ENCODE data around the gene THEMIS2.

The THEMIS2 gene

DNA sequence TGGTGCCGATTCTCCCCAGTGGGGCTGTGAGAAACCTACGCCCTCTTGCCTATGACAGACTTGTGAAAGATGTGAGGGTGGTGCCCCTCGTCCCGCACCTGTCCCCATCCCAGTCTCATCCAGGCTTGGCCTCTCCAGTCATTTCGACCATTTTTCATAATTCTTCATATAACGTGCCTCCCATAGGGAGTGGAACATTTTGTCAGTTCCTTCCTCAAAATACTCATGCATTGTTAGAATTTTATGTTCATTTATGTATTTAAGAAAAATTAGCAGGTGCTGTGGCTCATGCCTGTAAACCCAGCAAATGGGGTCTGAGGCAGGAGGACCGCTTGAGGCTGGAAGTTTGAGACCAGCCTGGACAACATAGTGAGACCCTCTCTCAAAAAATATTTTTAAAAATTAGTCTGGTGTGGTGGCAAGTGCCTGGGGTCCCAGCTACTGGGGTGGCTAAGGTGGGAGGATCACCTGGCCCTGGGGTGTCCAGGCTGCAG lies 42.8 kb downstream of the THEMIS2 start:
- H3K27me3 ChIP-seq: no peaks in the 10 kb centered on the region
- no peak for DNase-seq

DNA sequence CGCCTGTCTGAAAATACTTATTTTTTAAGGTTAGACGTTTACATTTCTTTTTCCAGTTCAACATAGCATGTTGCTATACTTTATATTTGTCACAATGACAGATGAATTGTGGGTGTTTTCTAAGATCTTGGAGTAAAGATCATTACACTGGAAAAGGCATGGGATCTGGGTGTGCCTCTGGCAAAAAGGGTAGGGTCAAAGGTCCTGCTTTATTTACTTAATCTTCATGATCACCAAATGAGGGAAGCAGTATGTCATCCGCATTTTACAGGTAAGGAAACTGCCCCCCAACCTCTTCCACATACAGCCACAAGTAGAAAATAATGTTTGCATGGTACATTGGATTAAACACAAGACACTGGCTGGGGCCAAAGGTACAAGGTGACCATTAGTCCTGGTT lies 49.9 kb downstream of the THEMIS2 start:
- Histone ChIP-seq H3K9me3 (no peaks in the 10 kb centered on the region), H3K36me3 (no peaks in the 10 kb centered on the region), H3K27ac (no peak overlapping the region), H3K4me3 (no peak overlapping the region), H3K27me3 (no peaks in the 10 kb centered on the region), H3K4me1 (no peaks in the 10 kb centered on the region)
- no peak for TF ChIP-seq CTCF (IDR thresholded peaks at IDR 0.05)
- intact Hi-C loops (cut with DNase I; ENCODE audit: low total_unique reads): no loop called here
- no peak for DNase-seq

More for the DNA sequence above, 42.8 kb downstream of the THEMIS2 start:
- intact Hi-C loops (cut with DNase I; ENCODE audit: low total_unique reads): no loop called here
- H3K36me3 ChIP-seq: peaks cover 0 to 9% (median 6%) of the 10 kb centered on the region in 3 donors
- peak overlapping the region; percentile 76 for H3K27ac ChIP-seq
- no peak for TF ChIP-seq CTCF (IDR thresholded peaks at IDR 0.05)
- peaks cover 0 to 11% (median 7%) of the 10 kb centered on the region in 4 donors for H3K4me1 ChIP-seq
- H3K4me3 ChIP-seq: peak overlapping the region; percentile 79 to 96
- peaks cover 0 to 8% (median 0%) of the 10 kb centered on the region in 3 donors for H3K9me3 ChIP-seq

- no peak overlapping the region for H3K27ac ChIP-seq
- H3K4me1 ChIP-seq: no peaks in the 10 kb centered on the region
- no peak for TF ChIP-seq CTCF (IDR thresholded peaks at IDR 0.05)
- H3K27me3 ChIP-seq: peaks cover 0 to 6% of the 10 kb centered on the region in 2 donors
- H3K4me3 ChIP-seq: no peak overlapping the region
- intact Hi-C loops (cut with DNase I; ENCODE audit: low total_unique reads): no loop called here
- no peaks in the 10 kb centered on the region for H3K36me3 ChIP-seq
- no peak for DNase-seq
- no peaks in the 10 kb centered on the region for H3K9me3 ChIP-seq
These were observed 56.0 kb downstream of the THEMIS2 start for GRCh38 chr1:27928216-27928954.

DNA sequence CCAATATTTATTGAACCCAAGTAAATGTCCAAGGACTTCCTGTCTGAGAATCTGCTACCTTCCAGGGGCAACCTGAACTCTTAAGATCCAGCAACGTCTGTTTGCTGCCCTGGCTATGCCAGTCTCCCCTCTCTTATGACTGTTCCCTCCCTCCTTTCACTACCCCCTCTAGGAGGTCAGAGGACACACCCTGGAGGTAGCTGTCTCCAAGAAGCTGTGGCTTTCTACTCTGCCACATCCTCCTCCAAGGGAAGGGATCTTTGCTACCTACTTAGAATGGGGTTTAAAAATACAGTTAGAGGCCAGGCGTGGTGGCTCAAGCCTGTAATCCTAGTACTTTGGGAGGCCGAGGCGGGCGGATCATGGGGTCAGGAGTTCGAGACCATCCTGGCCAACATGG lies 58.8 kb downstream of the THEMIS2 start:
- H3K4me3 ChIP-seq: no peak overlapping the region
- H3K27ac ChIP-seq: no peak overlapping the region
- H3K36me3 ChIP-seq: no peaks in the 10 kb centered on the region
- no peaks in the 10 kb centered on the region for H3K9me3 ChIP-seq
- H3K4me1 ChIP-seq: peaks cover 0 to 13% (median 3%) of the 10 kb centered on the region in 4 donors
- no peak for TF ChIP-seq CTCF (IDR thresholded peaks at IDR 0.05)
- H3K27me3 ChIP-seq: peaks cover 0 to 24% of the 10 kb centered on the region in 2 donors
- intact Hi-C loops (cut with DNase I; ENCODE audit: low total_unique reads): no loop called here
- DNase-seq: no peak

DNA sequence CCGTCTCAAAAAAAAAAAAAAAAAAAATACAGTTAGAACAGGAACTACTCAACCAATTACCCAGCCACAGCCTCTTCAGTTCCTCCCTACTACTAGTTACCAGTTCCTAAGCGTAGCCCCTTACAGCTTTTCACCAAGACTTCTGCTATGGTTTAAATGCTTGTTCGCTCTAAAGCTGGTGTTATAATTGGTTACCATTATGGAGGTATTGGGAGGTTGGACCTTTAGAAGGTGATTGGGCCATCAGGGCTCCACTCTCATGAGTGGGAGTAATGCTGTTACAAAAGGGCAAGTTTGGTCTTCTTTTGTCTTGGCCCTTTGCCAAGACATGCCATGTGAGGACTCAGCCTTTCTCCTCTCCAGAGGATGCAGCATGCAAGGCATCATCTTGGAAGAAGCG lies 59.4 kb downstream of the THEMIS2 start:
- Histone ChIP-seq H3K36me3 (no peaks in the 10 kb centered on the region), H3K4me3 (no peak overlapping the region), H3K27me3 (peaks cover 0 to 28% of the 10 kb centered on the region in 2 donors), H3K4me1 (peaks cover 0 to 13% (median 3%) of the 10 kb centered on the region in 4 donors), H3K9me3 (no peaks in the 10 kb centered on the region), H3K27ac (no peak overlapping the region)
- TF ChIP-seq CTCF (IDR thresholded peaks at IDR 0.05): no peak
- intact Hi-C loops (cut with DNase I; ENCODE audit: low total_unique reads): no loop called here
- no peak for DNase-seq
